Measurements from ENCODE around the gene TUBB3. TPM values are rescaled to one million over a fixed set of nuclear protein-coding genes. Genes with fewer than 3 reads are reported as not detected.

The TUBB3 gene
- total RNA-seq, 1 experiment from 2014 or later: 52.1 TPM

DNA sequence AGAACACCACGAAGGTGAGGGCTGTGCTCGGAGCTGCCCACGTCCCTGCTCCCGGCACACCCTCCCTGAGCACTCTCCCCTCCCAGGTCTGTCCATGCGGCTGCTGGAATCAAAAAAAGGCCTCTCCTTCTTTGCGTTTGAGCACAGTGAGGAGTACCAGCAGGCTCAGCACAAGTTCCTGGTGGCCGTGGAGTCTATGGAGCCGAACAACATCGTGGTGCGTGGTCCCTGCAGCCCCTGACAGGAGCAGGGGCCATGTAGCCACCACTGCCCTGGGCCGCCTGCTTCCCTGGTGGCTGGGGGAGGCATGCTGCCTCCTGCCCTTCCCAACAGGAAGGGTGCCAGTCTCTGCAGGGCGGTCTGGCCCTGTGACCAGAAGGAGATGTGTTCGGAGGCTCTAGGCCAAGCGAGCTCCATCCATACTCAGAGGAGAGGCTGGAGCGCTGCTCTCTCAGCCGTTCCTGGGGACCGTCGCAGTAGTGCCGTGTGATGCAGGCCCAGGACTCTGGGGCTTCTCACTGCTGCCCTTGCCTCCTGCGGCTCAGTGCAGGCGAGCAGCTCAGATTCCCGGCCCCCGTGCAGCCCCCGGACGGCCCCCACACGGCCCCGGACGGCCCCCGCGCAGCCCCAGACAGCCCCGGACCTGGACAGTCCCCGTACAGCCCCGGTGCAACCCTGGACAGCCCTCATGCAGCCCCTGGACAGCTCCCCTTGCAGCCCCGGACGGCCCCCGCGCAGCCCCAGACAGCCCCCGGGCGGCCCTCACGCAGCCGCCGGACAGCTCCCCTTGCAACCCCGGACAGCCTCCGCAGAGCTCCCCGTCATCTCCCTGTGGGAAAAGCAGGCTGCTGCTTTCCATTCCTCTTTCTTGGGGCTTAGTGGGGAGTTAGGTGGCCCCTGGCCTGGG lies 29.2 kb upstream of the TUBB3 start:
- H3K36me3 Mint-ChIP-seq (ENCODE audit: insufficient read depth, unreplicated experiment): peaks cover 88% of the 10 kb centered on the region
- no peak for DNase-seq
- TF ChIP-seq, protein P1, sequence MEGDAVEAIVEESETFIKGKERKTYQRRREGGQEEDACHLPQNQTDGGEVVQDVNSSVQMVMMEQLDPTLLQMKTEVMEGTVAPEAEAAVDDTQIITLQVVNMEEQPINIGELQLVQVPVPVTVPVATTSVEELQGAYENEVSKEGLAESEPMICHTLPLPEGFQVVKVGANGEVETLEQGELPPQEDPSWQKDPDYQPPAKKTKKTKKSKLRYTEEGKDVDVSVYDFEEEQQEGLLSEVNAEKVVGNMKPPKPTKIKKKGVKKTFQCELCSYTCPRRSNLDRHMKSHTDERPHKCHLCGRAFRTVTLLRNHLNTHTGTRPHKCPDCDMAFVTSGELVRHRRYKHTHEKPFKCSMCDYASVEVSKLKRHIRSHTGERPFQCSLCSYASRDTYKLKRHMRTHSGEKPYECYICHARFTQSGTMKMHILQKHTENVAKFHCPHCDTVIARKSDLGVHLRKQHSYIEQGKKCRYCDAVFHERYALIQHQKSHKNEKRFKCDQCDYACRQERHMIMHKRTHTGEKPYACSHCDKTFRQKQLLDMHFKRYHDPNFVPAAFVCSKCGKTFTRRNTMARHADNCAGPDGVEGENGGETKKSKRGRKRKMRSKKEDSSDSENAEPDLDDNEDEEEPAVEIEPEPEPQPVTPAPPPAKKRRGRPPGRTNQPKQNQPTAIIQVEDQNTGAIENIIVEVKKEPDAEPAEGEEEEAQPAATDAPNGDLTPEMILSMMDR (IDR thresholded peaks at IDR 0.05; ENCODE audit: unreplicated experiment): no peak
- BruUV-seq (replicated peaks): no TSS peak
- CTCF ChIA-PET: interaction anchor here (0.6 kb wide), 1 partner anchor 384 kb away, joined by 3 read pairs; no protein-coding TSS in a partner anchor
- no peak overlapping the region for H3K4me3 Mint-ChIP-seq (ENCODE audit: low read depth, unreplicated experiment)
- no peaks in the 10 kb centered on the region for H3K27me3 Mint-ChIP-seq (ENCODE audit: unreplicated experiment)
- H3K4me1 Mint-ChIP-seq (ENCODE audit: low read depth, unreplicated experiment): no peaks in the 10 kb centered on the region
- intact Hi-C loops (cut with micrococcal nuclease; ENCODE audit: unreplicated experiment): no loop called here
- no peak overlapping the region for H3K27ac Mint-ChIP-seq (ENCODE audit: unreplicated experiment)
- no peaks in the 10 kb centered on the region for H3K9me3 Mint-ChIP-seq (ENCODE audit: low read depth, unreplicated experiment)

DNA sequence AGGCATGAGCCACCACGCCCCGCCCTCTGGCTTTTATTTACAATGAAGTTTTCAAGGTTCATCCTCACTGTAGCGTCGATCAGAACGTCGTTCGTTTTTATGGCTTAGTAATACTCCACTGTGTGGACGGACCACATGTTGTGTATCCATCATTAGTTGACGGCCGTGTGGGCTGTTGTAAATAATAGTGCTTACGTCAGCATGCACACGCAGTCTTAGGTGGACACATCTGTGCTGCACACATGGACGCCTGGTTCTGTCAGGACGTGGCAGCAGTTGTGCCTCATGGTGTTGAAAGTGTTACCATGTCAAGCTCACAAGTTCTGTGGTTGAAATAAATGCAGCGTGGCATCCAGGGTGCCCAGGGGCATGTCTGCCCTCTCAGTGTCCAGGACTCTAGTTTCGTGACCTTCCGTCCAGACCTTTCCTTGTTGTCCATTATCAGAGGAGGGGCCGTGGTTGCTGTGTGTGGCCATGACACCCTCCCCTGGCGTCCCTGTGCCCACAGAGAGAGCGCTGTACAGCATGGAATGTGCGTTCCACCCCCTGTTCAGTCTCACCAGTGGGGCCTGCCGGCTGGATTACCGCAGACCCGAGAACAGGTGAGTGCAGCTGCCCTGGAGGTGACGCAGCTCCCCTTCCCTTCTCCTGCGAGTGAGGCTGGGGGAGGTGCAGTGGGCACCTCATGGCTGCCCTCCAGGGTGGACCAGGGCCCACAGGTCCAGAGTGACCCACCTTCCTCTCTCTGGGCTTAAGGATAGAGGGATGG lies 27.5 kb upstream of the TUBB3 start:
- Mint-ChIP-seq H3K36me3 (ENCODE audit: insufficient read depth, unreplicated experiment) (peaks cover 84% of the 10 kb centered on the region), H3K27me3 (ENCODE audit: unreplicated experiment) (no peaks in the 10 kb centered on the region), H3K4me1 (ENCODE audit: low read depth, unreplicated experiment) (no peaks in the 10 kb centered on the region), H3K4me3 (ENCODE audit: low read depth, unreplicated experiment) (no peak overlapping the region), H3K9me3 (ENCODE audit: low read depth, unreplicated experiment) (no peaks in the 10 kb centered on the region), H3K27ac (ENCODE audit: unreplicated experiment) (no peak overlapping the region)
- CTCF ChIA-PET: interaction anchor here (0.5 kb wide), 1 partner anchor 94 kb away, joined by 3 read pairs; no protein-coding TSS in a partner anchor
- intact Hi-C loops (cut with micrococcal nuclease; ENCODE audit: unreplicated experiment): no loop called here
- TF ChIP-seq, protein P1 (IDR thresholded peaks at IDR 0.05; ENCODE audit: unreplicated experiment): no peak
- DNase-seq: no peak
- no TSS peak for BruUV-seq (replicated peaks)

DNA sequence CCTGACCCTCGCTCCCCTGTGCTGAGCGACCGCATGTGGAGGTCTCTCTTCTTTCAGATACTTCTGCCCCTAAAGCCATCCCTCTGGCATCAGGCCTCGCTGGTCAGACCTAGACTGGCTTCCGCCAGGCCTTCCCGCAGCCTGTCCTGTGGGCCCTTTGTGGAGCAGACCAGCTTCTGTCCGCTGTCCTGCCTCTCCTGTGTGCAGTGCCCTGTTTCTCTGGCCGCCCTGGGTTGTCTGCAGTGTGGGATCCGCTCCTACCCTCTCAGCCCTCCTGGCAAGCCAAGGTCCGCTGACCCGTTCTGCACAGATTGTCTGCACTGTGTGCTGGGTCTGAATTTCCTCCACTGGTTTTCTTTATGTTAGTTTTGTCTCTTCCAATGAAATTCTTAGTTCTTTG lies 25.9 kb upstream of the TUBB3 start:
- no peak for DNase-seq
- BruUV-seq (replicated peaks): no TSS peak
- Mint-ChIP-seq H3K4me3 (ENCODE audit: low read depth, unreplicated experiment) (no peak overlapping the region), H3K4me1 (ENCODE audit: low read depth, unreplicated experiment) (no peaks in the 10 kb centered on the region), H3K9me3 (ENCODE audit: low read depth, unreplicated experiment) (no peaks in the 10 kb centered on the region), H3K27me3 (ENCODE audit: unreplicated experiment) (no peaks in the 10 kb centered on the region), H3K27ac (ENCODE audit: unreplicated experiment) (no peak overlapping the region), H3K36me3 (ENCODE audit: insufficient read depth, unreplicated experiment) (peaks cover 76% of the 10 kb centered on the region)
- intact Hi-C loops (cut with micrococcal nuclease; ENCODE audit: unreplicated experiment): no loop called here
- CTCF ChIA-PET: interaction anchor here (0.7 kb wide), 1 partner anchor 13 kb away, joined by 4 read pairs; no protein-coding TSS in a partner anchor
- TF ChIP-seq, protein P1 (IDR thresholded peaks at IDR 0.05; ENCODE audit: unreplicated experiment): no peak

DNA sequence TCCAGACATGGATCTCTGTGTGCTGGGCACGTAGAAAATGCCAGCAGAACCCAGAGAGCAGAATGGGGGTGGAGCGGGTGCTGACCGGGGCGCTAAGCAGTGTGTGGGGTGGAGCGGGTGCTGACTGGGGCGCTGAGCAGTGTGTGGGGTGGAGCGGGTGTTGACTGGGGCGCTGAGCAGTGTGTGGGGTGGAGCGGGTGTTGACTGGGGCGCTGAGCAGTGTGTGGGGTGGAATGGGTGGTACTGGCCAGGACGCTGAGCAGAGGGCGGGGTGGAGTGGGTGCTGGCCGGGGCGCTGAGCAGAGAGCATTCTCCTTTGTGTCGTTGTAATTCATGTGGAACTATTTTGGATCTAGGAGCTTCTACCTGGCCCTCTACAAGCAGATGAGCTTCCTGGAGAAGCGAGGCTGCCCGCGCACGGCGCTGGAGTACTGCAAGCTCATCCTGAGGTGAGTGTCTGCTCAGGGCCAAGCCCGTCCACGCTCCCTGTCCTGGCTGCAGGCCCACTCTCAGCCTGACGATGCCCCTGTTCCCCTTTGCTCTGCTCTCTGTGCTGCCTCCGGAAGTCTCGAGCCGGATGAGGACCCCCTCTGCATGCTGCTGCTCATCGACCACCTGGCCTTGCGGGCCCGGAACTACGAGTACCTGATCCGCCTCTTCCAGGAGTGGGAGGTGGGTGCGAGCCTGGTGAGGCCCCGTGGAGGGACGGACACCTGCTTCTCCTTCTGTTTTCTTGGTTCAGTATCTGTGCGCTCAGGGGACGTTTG lies 24.8 kb upstream of the TUBB3 start:
- Mint-ChIP-seq H3K36me3 (ENCODE audit: insufficient read depth, unreplicated experiment) (peaks cover 77% of the 10 kb centered on the region), H3K27ac (ENCODE audit: unreplicated experiment) (no peak overlapping the region), H3K27me3 (ENCODE audit: unreplicated experiment) (no peaks in the 10 kb centered on the region), H3K4me3 (ENCODE audit: low read depth, unreplicated experiment) (no peak overlapping the region), H3K9me3 (ENCODE audit: low read depth, unreplicated experiment) (no peaks in the 10 kb centered on the region), H3K4me1 (ENCODE audit: low read depth, unreplicated experiment) (no peaks in the 10 kb centered on the region)
- intact Hi-C loops (cut with micrococcal nuclease; ENCODE audit: unreplicated experiment): no loop called here
- no peak for DNase-seq
- TF ChIP-seq, protein P1 (IDR thresholded peaks at IDR 0.05; ENCODE audit: unreplicated experiment): no peak
- CTCF ChIA-PET: no interaction called here
- no TSS peak for BruUV-seq (replicated peaks)
